GM18520 (cell line): Measurements from ENCODE around the gene PIH1D1.
A peak's percentile ranks its signal among the peaks of the same experiment; 100 is the strongest.
"Not testable (repeated sequence)": the region's sequence is repeated elsewhere in the genome, so short reads cannot be mapped to it uniquely, and the experiment has no call there.

Source experiments
- ATAC-seq: cut with Tn5 transposase; IDR thresholded peaks from one replicate; pipeline ENCODE4 v1.9.1; 2021; ENCODE audit not compliant: unreplicated experiment

Gene PIH1D1

DNA sequence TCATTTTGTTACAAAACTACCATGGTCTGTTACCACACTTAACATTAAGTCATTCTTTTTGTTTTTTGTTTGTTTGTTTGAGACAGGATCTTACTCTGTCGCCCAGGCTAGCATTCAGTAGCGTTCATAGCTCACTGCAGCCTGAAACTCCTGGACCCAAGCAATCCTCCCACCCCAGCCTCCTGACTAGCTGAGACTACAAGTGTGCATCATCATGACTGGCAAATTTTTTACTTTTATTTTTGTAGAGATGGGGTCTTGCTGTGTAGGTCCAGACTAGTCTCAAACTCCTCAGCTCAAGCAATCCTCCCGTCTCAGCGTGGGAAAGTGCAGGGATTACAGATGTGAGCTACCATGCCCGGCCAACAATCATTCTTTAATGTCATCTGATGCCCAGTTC is 4.7 kb upstream of the PIH1D1 start:
- ATAC-seq, result no peak

DNA sequence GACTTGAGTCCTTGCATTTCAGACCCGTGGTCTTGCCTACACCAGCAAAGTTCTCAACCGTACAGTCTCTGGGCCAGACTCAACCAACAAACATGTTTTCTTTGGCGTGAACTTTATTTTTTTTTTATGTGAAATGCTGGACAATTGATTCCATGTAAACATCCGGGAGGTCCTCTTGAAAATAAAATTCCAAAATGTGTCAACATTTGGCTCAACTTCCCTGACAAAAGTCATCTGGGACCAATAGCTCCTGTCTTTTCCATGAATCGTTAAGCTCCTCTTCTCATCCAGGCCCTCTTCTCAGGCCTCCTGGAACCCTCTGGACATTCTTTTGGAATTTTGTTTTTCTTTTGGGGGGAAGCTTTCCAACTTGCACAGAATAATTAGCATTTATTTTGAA is 4.2 kb upstream of the PIH1D1 start:
- no peak for ATAC-seq

DNA sequence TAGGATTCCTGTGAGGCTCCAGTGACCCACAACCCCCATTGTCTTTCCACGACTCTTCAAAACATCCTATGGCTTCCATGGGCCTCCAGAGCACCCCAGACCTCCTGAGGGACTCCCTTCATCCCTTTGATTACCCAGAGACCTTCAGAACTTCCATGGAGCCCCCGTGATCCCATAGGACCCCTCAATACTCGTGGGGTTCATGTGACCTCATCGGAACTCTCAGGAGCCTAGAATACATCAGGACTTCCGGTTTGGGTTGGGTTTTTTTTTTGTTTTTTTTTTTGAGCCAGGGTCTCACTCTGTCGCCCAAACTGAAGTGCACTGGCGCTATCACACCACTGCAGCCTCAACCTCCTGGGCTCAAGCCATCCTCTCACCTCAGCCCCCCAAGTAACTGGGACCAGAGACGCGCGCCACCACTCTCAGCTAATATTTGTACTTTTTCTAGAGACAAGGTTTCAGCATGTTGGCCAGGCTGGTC is 2.2 kb upstream of the PIH1D1 start:
- ATAC-seq, result no peak

DNA sequence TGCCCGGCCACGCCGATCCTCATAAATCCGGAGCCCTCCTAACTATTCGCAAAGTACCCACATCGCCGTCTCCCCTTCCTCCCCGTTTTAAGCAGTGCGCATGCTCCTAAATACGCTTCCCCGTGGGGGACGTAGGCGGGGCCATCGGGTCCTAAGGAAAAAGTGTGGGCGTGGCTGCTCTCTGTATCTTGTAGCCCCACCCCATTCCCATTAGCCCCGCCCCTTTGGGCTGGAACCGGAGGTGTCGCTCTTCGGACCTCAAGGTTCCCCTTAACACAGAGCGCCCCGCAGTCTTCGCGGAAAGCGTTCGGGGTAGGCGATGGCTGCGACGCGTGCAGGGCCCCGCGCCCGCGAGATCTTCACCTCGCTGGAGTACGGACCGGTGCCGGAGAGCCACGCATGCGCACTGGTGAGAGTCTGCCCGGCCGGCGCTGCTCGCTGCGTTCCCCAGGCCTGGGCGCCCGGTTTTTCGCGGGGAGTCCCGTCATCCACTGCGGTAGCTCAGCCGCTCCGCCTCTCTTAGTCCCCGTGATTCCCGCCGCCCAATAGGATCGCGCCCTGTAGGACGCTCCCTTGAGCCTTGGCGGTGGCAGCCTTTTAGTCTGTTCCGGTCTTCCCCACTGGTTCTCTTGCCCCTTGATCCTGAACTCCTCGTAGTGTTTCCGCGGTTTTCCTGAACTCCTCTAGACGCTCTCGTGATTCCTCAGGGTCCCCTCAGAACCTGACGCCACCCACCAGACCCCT is 1.6 kb upstream of the PIH1D1 start, which contains the start of gene ALDH16A1:
Gene ALDH16A1, plus strand, starts transcription at position 213 of the 744 bp plus-strand sequence. Its CDS starts 107 bp downstream, at position 320.
- peak; percentile 83 for ATAC-seq

DNA sequence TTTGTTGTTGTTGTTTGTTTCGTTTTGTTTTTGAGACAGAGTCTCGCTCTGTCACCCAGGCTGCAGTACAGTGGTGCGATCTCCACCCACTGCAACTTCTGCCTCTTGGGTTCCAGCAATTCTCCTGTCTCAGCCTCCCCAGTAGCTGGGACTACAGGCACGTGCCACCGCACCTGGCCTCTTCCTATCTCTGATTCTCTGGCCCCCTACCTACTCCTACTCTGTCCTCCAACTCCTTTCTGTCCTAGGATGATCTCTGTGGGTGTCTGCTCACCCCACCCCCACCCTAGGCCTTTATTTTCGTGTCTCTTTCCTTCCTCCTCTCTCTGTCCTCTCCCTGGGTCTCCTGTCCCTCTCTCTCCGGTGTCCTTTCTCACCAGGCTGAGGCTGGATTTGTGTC is 1.2 kb downstream of the PIH1D1 start:
- ATAC-seq, result no peak

DNA sequence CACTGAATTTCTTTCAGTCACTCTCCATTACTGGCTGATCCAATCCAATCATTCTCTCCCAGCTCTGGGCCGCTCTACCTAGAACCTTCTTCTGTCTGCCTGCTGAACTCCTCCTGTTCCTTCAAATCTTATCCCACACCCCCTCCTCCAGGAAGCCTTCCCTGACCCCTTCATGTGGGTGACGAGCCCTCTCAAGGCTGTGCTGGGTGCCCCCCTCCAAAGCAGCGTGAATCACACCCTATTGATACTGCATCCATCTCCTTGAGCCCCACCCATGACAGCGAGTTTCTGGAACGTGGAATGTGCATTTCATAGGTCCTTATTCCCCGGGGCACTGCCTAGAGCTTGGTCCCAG is 3.2 kb downstream of the PIH1D1 start:
- no peak for ATAC-seq

DNA sequence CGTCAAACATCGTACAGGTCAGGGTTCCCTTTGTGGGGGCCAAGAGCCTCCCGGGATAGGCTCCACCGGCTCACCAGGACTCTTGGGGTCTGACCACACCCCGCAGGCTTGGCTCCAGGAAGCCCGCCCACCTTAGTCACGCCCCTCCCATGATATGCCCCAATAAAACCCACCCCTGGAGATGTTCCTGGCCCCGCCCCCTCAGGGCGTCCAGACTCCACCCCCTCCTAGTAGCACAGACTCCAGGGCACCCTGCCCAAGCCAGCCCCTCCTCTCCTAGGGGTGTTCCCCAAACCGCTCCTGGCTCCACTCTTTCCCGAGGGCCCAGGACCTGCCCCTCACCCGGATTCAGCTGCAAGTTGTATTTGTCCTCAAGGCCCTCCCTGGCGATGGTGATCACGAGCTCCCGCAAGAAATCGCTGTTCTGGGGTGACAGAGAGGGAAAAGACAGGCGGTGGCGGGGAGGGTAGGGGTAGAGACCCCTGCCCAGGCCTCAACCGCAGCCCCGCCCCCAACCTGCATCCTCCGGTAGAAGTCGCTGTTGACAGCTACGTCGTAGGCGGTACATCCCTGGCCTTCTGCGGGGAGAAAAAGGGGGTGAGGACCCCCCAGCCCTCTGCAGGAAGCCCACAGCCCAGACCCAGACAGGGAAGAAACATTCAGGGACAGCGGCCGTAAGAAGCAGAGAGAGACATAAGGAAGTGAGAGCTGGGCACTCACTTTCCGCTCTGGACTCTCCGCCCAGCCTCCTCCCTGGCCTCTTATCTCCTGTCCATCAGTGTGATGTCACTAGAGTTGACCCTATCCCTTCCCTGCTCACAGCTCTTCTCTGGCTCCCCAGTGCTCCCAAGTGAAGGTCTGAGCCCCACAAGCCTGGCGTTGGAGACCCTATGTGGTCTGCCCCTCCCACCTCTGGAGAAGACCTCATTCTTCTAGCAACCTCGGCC is 3.9 kb downstream of the PIH1D1 start:
- no peak for ATAC-seq

DNA sequence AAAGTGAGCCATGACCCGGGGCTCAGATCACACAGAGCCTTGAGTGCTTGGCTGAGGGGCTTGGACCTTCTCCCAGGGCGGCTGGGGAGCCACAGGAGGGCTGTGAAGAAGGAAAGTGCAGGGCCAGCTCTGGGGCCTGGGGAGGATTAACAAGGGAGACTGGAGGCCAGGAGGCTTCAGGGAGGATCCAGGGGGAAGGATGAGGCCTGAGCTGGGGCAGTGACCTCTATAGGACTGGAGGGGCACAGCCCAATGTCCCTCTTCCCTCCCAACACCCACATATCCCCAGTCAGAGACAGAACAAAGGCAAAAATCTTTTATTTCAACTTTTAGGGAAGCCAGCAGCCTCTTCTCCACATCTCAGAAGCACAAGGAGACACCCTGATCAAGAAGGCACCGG is 5.6 kb downstream of the PIH1D1 start:
- no peak for ATAC-seq

DNA sequence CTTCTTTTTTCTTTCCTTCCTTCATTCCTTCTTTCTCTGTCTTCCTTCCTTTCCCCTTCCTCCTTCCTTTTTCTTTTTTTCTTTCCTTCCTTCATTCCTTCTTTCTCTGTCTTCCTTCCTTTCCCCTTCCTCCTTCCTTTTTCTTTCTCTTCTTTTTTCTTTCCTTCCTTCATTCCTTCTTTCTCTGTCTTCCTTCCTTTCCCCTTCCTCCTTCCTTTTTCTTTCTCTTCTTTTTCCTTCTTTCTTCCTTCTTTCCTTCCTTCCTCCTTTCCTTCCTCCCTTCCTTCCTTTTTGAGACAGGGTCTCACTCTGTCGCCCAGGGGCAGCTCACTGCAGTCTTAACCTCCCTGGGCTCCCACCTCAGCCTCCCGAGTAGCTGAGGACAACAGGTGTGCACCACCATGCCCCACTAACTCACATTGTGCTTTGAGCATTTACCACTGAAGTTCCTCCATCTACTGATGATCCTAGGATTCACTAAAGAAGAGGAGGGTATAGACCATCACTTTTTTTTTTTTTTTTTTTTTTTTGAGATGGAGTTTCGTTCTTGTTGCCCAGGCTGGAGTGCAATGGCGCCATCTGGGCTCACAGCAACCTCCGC is 7.4 kb downstream of the PIH1D1 start:
- ATAC-seq, result not testable (repeated sequence)

DNA sequence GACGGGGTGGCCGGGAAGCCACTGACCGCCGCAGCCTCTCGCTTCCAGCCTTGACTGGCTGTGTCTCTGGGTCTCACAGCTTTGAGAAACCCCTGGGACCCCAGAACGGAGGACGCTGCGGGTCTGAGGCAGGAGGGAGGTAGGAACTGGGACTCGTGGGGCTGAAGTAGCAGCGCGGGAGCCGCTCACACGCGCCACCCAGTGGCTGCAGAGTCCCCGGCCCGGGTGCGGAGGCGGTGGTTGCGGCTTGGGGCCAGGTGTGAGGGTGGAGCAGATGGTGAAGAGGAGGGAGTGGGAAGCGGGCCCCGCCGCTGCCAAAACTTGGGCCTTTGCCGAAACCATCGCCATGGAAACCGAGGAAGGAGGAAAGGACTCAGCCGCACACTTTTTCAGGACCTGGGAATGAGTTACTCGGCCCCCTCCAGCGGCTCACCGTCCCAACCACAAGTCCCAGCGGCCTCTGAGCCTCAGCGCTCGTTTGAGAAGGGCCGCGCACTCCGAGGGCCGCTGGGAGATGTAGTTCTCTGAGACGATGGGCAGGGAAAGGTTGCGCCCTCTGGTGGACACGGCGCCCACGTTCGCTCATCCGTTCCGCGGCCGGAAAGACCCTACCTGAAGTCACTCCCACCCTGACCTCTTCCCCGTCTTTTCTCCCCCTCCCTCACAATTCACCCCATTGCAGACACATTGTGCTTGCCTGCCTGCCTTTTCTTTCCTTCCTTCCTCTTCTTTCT is 8.1 kb downstream of the PIH1D1 start:
- ATAC-seq, result peak; percentile 66

DNA sequence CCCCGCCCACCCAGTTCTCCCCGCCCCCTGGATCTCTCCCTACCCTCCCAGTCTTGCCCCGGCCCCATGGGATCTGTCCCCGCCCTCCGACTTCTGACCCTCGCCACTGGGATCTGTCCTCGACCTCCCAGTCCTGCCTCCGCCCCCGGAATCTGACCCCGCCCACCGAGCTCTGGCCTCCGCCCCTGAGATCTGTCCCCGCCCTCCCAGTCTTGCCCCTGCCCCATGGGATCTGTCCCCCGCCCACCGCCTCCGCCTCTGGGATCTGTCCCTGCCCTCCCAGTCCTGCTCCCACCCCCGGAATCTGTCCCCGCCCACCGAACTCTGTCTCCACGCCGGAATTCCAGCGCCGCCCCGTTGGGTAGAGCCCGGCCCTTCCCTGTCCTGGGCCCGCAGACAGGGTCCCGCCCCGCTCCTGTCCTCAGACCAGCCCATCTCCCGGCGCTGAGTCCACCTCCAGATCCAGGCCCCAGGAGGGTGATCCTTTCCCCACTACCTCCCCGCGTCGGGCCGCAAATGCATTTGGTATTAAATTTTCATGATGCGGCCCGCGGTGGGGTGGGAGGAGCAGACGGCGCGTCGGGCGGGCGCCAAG is 8.7 kb downstream of the PIH1D1 start:
- no peak for ATAC-seq

DNA sequence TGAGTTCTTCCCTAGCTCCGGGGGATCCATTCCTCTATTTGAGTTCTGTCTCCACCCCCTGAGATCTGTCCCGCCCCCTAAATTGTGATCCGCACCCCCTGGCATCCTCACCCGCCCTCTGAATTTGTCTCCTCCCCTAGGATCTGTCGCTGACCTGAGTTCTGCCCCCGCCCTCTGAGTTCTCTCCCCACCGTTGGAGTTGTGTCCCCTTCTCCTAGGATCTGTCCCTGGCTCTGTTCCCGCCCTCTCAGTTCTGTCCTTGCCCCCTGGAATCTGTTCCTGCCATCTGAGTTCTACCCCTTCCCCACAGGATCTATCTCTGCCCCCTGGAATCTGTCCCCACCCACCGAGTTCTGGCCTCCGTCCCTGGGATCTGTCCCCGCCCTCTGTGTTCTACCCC is 9.3 kb downstream of the PIH1D1 start:
- ATAC-seq, result no peak

DNA sequence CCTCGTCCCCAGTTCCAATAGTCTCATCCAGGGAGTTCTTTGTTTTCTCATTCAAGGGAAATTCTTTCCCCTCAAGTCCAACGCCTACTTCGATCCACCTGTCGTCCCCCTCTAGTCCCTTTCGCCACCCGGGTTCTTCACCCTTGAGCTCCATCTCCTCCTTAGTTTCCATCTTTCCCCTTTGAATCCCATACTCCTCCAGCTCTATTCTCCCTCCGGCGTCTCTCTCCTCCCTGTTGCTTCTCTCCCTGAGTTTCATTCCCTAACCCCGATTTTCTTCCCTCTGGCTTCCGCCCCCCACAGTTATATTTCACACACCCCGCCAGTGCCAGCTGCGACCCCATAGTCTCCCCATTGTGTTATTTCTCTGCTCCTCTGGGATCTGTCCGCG is 9.7 kb downstream of the PIH1D1 start:
- ATAC-seq, result no peak

DNA sequence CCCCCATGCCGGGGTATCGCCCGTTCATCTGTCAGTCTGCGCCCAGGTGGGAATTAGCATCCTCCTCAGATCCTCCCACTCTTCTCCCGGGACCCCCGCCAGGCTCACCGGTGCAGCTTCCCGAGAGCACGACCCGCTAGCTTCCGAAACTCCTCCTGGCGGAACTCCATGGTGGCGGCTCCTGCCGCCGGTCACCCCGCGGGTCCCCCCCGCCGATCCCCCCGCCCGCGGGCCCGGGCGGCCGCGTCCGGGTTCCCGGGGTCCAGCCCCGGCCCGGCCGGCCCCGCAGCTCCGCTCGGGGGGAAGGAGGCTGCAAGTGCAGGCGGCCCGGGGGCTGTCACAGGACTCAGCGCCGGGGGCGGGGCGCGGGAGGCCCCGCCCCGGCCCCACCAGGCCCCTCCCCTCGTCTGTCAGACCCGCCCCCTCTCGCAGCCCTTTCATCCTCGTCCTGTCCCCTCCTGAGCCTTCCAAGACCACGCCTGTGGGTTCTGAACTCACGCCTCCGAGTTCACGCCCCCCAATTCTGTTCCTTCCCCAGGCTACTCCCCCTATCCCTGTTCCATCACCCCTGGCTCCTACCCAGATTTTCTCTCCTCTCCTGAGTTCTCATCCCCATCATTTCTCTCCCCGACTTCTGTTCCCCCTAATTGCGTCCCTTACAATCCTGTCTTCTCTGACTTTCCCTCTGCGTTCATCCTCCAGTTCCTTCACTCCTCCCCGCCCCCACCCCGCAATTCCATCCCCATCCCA is 10.2 kb downstream of the PIH1D1 start, which contains the start of gene SLC17A7:
Gene SLC17A7, minus strand, starts transcription at position 318 of the 750 bp plus-strand sequence. Its CDS starts 148 bp downstream, at position 170.
- ATAC-seq, result no peak

DNA sequence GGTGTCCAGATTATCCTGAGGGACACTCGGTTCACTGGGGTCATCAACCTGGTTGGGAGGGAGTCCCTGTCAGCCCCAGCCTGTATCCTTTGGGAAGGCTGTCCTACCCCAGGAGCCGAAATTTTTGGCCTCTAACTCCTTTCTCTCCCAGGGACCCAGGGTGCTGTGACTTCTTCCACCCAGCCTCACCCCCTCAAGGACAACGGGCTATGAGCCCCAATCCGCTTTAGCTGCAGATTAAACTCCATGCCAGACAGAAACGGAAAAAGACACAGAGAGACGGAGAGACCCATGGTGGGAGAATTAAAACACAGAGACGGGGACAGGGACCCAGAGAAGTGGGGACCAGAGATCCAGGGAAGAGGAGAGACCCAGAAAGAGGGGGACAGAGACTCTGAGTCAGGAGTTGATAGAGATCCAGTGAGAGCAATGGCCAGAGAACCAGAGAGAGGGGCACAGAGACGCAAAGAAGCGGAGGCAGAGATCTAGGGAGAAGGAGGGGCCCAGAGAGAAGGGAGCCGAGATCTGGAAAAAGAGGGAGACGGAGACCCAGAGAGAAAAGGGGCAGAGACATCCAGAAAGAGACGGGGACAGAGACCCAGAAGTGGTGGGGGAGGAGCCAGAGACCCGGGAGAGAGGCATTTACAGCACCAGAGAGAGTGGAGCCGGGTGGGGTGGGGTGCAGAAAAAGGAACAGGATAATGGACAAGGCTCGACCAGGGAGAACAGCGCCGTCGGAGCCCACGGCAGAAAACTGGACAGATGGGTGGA is 11.0 kb downstream of the PIH1D1 start:
- no peak for ATAC-seq

DNA sequence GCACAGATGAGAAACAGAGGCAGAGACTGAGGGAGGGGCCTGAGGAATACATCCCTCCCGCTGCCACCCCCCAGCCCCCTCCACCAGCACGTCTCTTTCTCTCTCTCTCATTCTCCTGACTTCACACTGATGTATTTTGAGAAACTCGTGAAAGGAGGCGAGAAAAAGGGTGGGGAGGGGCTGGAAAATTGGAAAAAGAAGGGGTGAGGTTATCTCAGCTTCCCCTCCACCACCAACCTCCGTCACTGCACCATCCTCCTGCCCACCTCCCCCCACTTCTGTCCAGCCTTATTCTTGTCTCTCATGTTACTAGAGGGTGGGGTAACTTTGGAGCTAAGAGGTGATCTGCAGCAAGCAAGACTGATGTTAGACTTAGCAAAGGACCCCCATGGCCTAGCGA is 11.8 kb downstream of the PIH1D1 start:
- ATAC-seq, result no peak

DNA sequence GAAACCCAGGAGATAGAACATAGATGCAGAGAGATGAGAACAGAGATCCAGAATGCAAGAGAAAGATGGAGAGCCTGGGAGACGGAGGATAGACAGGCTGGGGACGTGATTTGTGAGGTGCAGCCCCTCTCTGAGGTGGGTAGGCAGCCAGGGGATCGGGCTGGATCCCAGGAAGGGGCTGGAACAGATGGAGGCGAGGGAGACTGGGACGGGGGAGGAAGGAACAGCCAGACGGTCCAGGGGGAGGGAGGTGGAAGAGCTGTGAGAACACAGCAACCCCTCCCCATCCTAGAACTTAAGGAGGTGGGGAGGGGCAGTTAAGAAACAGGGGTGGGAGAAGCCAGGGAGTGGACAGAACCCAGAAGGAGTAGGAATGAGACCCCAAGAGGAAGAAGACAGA is 13.4 kb downstream of the PIH1D1 start:
- ATAC-seq, result no peak

DNA sequence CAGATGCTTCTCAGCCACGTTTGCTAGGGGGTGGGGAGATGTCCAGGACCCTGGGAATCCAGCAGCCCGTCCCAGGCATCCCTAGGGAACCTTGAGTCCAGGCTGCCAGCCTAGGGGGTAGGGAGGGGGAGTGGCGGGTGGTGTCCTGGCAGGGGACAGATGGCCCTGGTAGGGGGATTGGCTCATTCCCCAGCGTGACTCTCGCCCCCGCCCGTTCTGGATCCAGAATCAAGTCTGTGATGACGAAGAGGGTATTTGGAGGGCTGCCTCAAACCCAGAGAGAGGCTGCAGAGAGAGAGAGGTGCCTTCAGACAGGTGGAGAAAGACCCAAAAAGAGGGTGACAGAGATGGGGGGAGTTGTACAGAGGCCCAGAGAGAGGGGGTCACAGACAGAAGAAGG is 14.4 kb downstream of the PIH1D1 start:
- no peak for ATAC-seq
